ENCODE results near the gene LUC7L2. TPM values are rescaled to one million over a fixed set of nuclear protein-coding genes. Genes with fewer than 3 reads are reported as not detected.
"Not testable (repeated sequence)": the region's sequence is repeated elsewhere in the genome, so short reads cannot be mapped to it uniquely, and the experiment has no call there.

The LUC7L2 gene
- total RNA-seq, 1 experiment from 2014 or later: 77.4 TPM

DNA sequence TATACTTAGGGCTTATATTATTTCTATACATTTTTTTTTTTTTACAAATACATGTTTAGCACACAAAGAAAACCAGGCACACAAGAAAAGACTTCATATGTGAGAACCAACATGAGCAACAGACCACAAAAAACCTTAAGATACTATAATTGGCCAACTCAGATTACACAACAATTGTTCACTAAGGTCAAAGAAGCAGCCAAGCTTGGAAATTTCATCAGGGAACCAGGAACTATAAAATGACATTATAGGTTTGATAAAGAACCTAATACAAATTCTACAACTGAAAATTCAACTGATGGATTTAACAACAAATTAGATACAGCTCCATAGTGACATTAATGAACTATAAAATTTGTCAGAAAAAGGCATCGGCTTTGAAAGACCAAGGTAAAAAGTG is 4.4 kb upstream of the LUC7L2 start:
- no peak for DNase-seq (ENCODE audit: low spot score)

GRCh38 chr7:139357729-139358506 is 1.8 kb upstream of the LUC7L2 start:
- not testable (repeated sequence) for DNase-seq (ENCODE audit: low spot score)

- peak; percentile 21 for DNase-seq (ENCODE audit: low spot score)
These were observed 941 bp upstream of the LUC7L2 start for GRCh38 chr7:139358541-139359365.

GRCh38 chr7:139360210-139360947 is 685 bp downstream of the LUC7L2 start:
- peak; percentile 88 for DNase-seq (ENCODE audit: low spot score)

GRCh38 chr7:139360948-139361307 is 1.2 kb downstream of the LUC7L2 start:
- no peak for DNase-seq (ENCODE audit: low spot score)

DNA sequence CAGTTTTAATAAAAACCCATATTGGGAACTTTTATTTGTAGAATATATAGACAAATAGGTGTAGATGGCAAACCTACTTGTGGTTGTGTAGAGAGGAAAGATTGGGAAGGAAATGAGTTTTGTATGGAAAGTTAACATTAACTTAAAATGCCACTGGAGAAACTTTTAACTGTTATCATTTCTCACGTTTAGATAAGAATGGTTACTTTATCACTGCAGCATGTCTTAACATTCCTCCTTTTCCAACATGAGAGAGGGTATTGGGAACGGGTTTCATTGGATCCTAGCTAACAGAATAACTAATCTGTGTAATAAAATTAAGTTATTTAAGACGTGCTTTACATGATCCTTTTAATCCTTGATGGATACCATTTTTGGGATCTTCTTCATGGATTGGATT is 1.8 kb downstream of the LUC7L2 start:
- no peak for DNase-seq (ENCODE audit: low spot score)

GRCh38 chr7:139362302-139362701 is 2.6 kb downstream of the LUC7L2 start:
- DNase-seq (ENCODE audit: low spot score): no peak

DNA sequence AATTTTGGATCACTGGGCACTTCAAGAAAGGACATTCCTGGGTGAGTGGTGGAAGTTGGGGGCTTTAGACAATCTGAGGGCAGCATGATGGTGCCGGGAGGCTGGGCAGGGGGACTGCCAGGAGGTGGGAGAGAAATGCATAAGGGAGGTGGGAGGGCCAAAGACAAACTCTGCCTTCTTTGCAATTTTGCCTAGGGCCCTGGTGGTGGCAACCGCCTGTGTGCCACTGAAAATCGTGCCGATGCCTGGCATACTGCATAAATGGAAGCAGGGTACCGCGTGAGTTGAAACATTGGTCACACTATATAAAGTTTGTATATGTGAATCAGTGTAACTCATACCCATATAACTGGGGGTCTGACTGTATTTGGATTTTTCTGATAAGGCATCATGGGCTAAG is 3.3 kb downstream of the LUC7L2 start:
- no peak for DNase-seq (ENCODE audit: low spot score)

DNA sequence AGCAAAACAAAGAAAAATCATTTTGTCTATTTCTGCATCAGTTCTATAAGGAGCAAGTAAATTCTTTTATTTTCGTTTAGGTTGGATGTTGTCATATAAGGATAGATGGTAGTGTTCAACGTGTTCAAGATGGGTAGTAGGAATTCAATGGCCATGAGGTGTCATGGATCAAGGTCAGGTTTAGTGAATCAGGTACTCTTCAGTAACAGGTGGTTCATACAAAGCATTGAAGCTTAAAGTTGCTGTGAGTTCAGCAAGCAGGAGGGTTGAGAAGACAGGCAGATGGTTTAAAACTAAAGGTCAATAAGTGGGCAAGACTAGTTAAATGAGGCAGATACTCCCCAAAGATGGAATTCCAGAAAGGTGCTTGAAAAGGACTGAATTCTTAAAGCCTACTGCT is 5.6 kb downstream of the LUC7L2 start:
- no peak for DNase-seq (ENCODE audit: low spot score)

GRCh38 chr7:139366400-139366799 is 6.7 kb downstream of the LUC7L2 start:
- DNase-seq (ENCODE audit: low spot score): no peak

DNA sequence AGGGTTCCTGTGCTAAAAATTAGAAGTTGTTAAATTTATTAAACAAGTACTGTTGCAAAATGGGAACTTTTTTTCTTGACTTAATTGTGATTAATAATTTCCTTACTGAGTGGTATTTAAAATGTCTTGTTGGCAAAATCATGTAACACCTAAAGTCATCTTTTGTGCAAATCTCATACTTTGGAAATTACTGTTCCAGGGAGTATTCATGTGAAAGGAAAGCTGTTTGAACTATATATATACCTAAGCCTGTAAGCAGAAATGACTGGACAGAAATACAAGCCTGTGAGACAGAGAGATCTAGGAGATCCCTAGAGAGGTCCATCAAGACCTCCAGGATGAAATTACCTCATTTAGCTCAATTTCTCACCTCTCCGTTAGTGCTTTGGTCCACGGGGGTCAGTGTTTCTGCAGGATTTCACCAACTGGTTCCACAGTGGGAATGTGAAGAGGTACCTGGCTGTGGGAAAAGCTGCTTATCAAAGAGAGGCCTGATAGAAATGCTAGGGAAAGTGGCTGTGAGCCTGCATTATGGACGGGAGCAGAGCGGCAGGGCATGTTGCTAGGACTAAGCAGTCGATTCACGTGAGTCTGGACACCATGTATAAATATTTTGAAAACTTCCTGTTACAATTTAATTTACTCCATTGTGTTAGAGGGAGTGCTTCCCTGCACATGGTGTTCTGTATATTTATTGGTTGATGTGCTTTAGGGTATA is 7.9 kb downstream of the LUC7L2 start:
- no peak for DNase-seq (ENCODE audit: low spot score)

DNA sequence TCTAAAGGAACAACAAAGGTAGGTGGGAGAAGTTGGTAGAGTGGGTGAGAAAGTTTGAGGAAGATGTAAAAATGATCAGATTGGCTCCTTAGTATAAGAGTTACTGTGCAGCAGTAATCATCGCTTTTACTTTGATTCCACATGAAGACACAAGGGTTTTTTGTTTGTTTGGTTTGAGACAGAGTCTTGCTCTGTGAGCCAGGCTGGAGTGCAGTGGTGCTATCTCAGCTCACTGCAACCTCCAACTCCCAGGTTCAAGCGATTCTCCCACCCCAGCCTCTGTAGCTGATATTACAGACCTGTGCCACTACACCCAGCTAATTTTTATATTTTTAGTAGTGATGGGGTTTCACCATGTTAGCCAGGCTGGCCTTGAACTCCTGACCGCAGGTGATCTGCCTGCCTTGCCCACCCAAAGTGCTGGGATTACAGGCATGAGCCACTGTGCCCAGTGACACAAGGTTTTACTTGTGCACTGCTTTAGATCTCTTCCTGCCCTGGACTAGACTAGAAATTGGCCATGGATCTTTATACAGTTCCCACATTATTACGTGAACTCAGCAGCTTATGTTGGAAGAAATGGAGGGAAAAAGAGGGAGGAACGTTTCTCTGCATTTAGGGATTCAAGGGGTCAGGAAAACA is 10.7 kb downstream of the LUC7L2 start:
- DNase-seq (ENCODE audit: low spot score): no peak

GRCh38 chr7:139370943-139371313 is 11.2 kb downstream of the LUC7L2 start:
- DNase-seq (ENCODE audit: low spot score): no peak

DNA sequence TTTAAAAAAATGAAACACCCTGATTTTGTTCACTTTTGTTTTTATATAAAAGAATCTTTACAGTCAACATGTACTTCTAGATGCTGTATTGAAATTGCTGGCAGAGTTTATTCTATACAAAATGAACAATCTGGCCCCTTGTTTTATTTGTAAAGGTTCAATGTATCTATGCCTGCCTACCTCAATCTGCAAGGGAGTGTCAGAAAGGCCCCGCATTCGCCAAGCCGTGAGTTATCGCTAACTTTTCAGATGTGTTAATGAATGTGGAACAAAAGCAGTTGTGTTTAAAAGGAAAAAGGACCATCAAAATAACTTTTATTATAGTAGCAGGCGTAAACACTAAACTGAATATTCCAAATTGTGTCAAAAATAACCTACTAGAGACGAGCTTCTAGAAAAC is 14.6 kb downstream of the LUC7L2 start:
- DNase-seq (ENCODE audit: low spot score): no peak

- no peak for DNase-seq (ENCODE audit: low spot score)
These were observed 22.7 kb downstream of the LUC7L2 start for GRCh38 chr7:139382439-139382838.

DNA sequence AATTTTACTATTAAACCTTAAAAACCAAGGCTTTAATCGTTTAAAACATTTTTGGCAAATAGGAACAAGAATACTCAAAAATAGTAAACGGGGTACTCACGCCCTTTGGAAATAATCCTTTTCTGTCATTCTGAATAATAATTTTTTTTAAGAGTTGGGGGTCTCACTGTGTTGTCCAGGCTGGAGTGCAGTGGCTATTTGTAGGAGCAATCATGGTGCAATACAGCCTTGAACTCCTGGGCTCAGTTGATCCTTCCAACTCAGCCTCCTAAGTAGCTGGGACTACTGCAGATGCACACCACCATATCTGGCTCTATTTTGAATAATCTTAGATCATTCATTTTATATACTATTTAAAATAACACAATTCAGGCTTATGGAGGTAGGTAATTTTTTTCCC is 24.9 kb downstream of the LUC7L2 start:
- DNase-seq (ENCODE audit: low spot score): no peak

DNA sequence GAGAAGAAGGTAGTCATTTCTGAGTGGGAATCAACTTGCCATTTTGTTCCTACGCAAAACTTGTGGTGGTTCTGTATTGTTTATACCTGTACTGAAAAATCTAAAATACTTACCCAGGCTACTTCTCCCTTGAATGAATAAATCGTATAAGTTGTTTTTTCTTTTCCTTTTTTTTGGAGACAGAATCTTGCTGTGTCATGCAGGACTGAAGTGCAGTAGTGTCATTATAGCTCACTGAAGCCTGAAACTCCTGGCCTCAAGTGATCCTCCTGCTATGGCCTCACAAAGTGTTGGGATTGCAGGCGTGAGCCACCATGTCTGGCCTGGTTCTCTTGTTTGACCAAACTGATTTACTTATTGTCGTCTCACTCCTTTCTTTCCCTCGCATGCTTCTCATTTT is 27.9 kb downstream of the LUC7L2 start:
- DNase-seq (ENCODE audit: low spot score): no peak

DNA sequence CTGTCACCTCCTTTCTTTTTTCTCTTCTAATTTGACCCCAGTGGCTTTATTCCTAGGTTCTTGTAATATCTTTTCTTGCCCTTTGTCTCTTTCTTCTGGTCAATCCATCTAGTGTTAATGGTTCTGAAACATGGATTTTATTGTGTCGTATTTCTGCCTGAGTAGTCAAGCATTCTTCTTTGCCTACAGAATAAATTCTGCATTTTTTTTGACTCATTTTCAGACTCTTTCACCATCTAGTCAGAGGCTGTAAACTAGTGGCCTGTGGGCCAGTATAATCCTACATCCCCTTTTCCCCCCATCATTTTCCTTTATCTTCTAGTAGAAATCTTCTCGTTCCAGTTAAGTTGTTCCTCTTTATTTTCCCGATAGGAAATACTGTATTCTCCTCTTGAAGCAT is 29.4 kb downstream of the LUC7L2 start:
- DNase-seq (ENCODE audit: low spot score): no peak

GRCh38 chr7:139389774-139390173 is 30.1 kb downstream of the LUC7L2 start:
- DNase-seq (ENCODE audit: low spot score): no peak

- DNase-seq (ENCODE audit: low spot score): peak; percentile 4
These were observed 34.0 kb downstream of the LUC7L2 start for GRCh38 chr7:139393621-139394211.

- no peak for DNase-seq (ENCODE audit: low spot score)
These were observed 34.8 kb downstream of the LUC7L2 start for GRCh38 chr7:139394540-139394939.
